Sigmoid colon (tissue), 4 donors: ENCODE data around the gene DUOXA1.

Source experiments
- POLR2A ChIP-seq, 2 donors: fragments of 450-650 bp; IDR thresholded peaks; one replicate each; pipeline ENCODE4 v1.6.1; 2016; ENCODE audit warnings: antibody characterized with exemption in 2 of 2, mild to moderate bottlenecking in 2 of 2, moderate library complexity in 2 of 2
- POLR2AphosphoS5 ChIP-seq, 4 donors: sonication (generic); formaldehyde crosslinking; IDR thresholded peaks; one replicate each; pipeline ENCODE4 v1.6.1; 2017; ENCODE audit warnings: antibody characterized with exemption in 4 of 4
- TF ChIP-seq, protein P1 (sequence below), 4 experiments: fragments of 450-650 bp in 3 of 4; fragments of 200-600 bp in 1 of 4; IDR thresholded peaks; one replicate each; pipeline ENCODE4 v1.5.1; 2016 to 2019; ENCODE audit warnings: antibody characterized with exemption in 4 of 4, mild to moderate bottlenecking in 3 of 4, moderate library complexity in 2 of 4

DNA sequence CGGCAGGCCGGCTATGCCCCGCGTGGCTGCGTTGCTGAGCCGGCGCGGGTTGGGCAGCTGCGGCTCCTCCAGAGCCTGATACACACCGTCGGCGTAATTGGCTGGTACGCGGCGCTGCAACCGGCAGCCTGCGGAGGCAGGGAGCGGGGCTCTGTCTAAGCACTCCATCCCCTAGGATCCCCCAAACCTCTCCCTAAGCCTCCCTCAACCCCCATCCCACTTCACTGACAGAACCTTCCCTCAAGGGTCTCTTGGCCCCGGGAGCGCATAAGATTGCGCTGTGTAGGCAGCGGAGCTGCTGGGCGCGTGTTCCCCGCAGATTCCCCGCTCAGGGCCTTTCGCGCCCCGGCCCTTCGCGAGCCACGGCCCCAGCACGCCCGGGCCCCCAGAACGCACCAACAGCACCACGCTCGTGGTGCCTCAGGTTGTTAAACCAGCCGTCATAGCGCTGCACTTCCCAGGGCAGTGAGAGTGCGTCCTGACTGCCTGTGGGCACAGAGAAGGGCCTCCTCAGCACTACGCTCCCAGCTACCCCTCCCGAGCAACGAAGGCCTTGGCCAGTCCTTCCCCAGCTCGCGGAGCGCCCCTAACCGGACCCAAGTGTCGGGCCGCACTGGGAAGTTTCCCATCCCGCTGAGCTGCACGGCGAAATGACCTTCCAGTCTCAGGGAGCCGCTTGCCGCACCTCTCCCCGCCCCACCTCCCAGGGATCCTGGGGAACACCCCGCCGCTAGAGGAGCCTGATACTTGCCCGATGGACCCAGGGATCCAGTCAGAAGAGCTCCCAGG is 16.9 kb downstream of the DUOXA1 start:
- TF ChIP-seq, protein P1, sequence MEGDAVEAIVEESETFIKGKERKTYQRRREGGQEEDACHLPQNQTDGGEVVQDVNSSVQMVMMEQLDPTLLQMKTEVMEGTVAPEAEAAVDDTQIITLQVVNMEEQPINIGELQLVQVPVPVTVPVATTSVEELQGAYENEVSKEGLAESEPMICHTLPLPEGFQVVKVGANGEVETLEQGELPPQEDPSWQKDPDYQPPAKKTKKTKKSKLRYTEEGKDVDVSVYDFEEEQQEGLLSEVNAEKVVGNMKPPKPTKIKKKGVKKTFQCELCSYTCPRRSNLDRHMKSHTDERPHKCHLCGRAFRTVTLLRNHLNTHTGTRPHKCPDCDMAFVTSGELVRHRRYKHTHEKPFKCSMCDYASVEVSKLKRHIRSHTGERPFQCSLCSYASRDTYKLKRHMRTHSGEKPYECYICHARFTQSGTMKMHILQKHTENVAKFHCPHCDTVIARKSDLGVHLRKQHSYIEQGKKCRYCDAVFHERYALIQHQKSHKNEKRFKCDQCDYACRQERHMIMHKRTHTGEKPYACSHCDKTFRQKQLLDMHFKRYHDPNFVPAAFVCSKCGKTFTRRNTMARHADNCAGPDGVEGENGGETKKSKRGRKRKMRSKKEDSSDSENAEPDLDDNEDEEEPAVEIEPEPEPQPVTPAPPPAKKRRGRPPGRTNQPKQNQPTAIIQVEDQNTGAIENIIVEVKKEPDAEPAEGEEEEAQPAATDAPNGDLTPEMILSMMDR (IDR thresholded peaks at IDR 0.05): no peak
- TF ChIP-seq POLR2A (IDR thresholded peaks at IDR 0.05): no peak
- TF ChIP-seq POLR2AphosphoS5 (IDR thresholded peaks at IDR 0.05): no peak
